Right atrium auricular region (tissue), 2 donors: ENCODE measurements around the gene SYT14. TPM values are rescaled to one million over a fixed set of nuclear protein-coding genes. Genes with fewer than 3 reads are reported as not detected.

Experiments
- DNase-seq: peaks from one replicate; pipeline ENCODE4 v3.0.0-alpha.2; 2019; ENCODE audit warnings: low spot score
- H3K27ac ChIP-seq, 2 donors: fragments of 200-600 bp; sonication (generic); 1 replicate in 1 of 2; 2 replicates in 1 of 2; pipeline ENCODE4 v1.5.1; 2016 to 2019
- H3K27me3 ChIP-seq, 2 donors: fragments of 200-600 bp; sonication (generic); one replicate each; pipeline versions ENCODE4 v1.5.1 to v1.6.0; 2017 to 2019
- H3K36me3 ChIP-seq: fragments of 200-600 bp; sonication (generic); one replicate; pipeline ENCODE4 v1.5.1; 2016
- H3K4me1 ChIP-seq, 2 donors: fragments of 200-600 bp; sonication (generic); one replicate each; pipeline versions ENCODE4 v1.5.1 to v1.6.0; 2017 to 2019
- H3K4me3 ChIP-seq, 2 donors: fragments of 200-600 bp; sonication (generic); 1 replicate in 1 of 2; 2 replicates in 1 of 2; pipeline ENCODE4 v1.5.1; 2017 to 2019; ENCODE audit warnings: mild to moderate bottlenecking in 1 of 2, moderate library complexity in 1 of 2
- H3K9me3 ChIP-seq, 2 donors: fragments of 200-600 bp; sonication (generic); one replicate each; pipeline ENCODE4 v1.5.1; 2019
- CTCF ChIP-seq, 2 donors: fragments of 200-600 bp; sonication (generic); IDR thresholded peaks; one replicate each; pipeline ENCODE4 v1.5.1; 2019; ENCODE audit warnings: antibody characterized with exemption in 2 of 2
- total RNA-seq, 2 donors: library from RNA; depleted of rRNA; stranded (reverse); fragments of >200 nt; gene quantifications; one replicate each; pipeline ENCODE4 v1.1.0, GENCODE V29; 2016

The SYT14 gene
- total RNA-seq, 2 donors from 2014 or later: 0.04 TPM; not detected in 1

GRCh38 chr1:210124736-210125135 is 186.7 kb downstream of the SYT14 start:
- H3K4me3 ChIP-seq: no peak overlapping the region
- no peaks in the 10 kb centered on the region for H3K36me3 ChIP-seq
- no peak for TF ChIP-seq CTCF (IDR thresholded peaks at IDR 0.05)
- no peak for DNase-seq
- H3K9me3 ChIP-seq: no peaks in the 10 kb centered on the region
- H3K4me1 ChIP-seq: no peaks in the 10 kb centered on the region
- no peak overlapping the region for H3K27ac ChIP-seq
- H3K27me3 ChIP-seq: no peaks in the 10 kb centered on the region

- Histone ChIP-seq H3K9me3 (no peaks in the 10 kb centered on the region), H3K4me1 (no peaks in the 10 kb centered on the region), H3K36me3 (no peaks in the 10 kb centered on the region), H3K27ac (no peak overlapping the region), H3K27me3 (no peaks in the 10 kb centered on the region), H3K4me3 (no peak overlapping the region)
- DNase-seq: no peak
- TF ChIP-seq CTCF (IDR thresholded peaks at IDR 0.05): no peak
These were observed 187.1 kb downstream of the SYT14 start for GRCh38 chr1:210125143-210125542.

GRCh38 chr1:210129092-210129491 is 191.1 kb downstream of the SYT14 start:
- no peaks in the 10 kb centered on the region for H3K9me3 ChIP-seq
- no peaks in the 10 kb centered on the region for H3K36me3 ChIP-seq
- H3K4me1 ChIP-seq: no peaks in the 10 kb centered on the region
- no peak for TF ChIP-seq CTCF (IDR thresholded peaks at IDR 0.05)
- H3K27ac ChIP-seq: no peak overlapping the region
- H3K4me3 ChIP-seq: no peak overlapping the region
- DNase-seq: no peak
- no peaks in the 10 kb centered on the region for H3K27me3 ChIP-seq

GRCh38 chr1:210129759-210130158 is 191.7 kb downstream of the SYT14 start:
- no peak for DNase-seq
- no peak overlapping the region for H3K27ac ChIP-seq
- H3K4me1 ChIP-seq: no peaks in the 10 kb centered on the region
- H3K36me3 ChIP-seq: no peaks in the 10 kb centered on the region
- no peaks in the 10 kb centered on the region for H3K9me3 ChIP-seq
- H3K27me3 ChIP-seq: no peaks in the 10 kb centered on the region
- TF ChIP-seq CTCF (IDR thresholded peaks at IDR 0.05): no peak
- no peak overlapping the region for H3K4me3 ChIP-seq

GRCh38 chr1:210132582-210132981 is 194.6 kb downstream of the SYT14 start:
- no peak for DNase-seq
- H3K9me3 ChIP-seq: no peaks in the 10 kb centered on the region
- H3K27me3 ChIP-seq: no peaks in the 10 kb centered on the region
- no peaks in the 10 kb centered on the region for H3K36me3 ChIP-seq
- no peak for TF ChIP-seq CTCF (IDR thresholded peaks at IDR 0.05)
- no peaks in the 10 kb centered on the region for H3K4me1 ChIP-seq
- no peak overlapping the region for H3K27ac ChIP-seq
- no peak overlapping the region for H3K4me3 ChIP-seq

GRCh38 chr1:210143465-210144062 is 205.5 kb downstream of the SYT14 start:
- H3K9me3 ChIP-seq: no peaks in the 10 kb centered on the region
- H3K4me3 ChIP-seq: no peak overlapping the region
- H3K36me3 ChIP-seq: no peaks in the 10 kb centered on the region
- H3K27ac ChIP-seq: no peak overlapping the region
- peak; percentile 40 to 69 for TF ChIP-seq CTCF (IDR thresholded peaks at IDR 0.05)
- no peaks in the 10 kb centered on the region for H3K4me1 ChIP-seq
- H3K27me3 ChIP-seq: no peaks in the 10 kb centered on the region
- peak; percentile 86 for DNase-seq
